HG03439 (cell line): ENCODE measurements around the gene MX2.

Experiments used
- ATAC-seq: cut with Tn5 transposase; IDR thresholded peaks from one replicate; pipeline ENCODE4 v1.9.1; 2021; ENCODE audit warnings: mild to moderate bottlenecking, moderate library complexity; ENCODE audit not compliant: unreplicated experiment

The MX2 gene

GRCh38 chr21:41432562-41433460 is 71.0 kb downstream of the MX2 start:
- ATAC-seq = no peak

GRCh38 chr21:41433566-41433965 is 71.7 kb downstream of the MX2 start:
- no peak for ATAC-seq

GRCh38 chr21:41435706-41436105 is 73.9 kb downstream of the MX2 start:
- ATAC-seq = no peak

DNA sequence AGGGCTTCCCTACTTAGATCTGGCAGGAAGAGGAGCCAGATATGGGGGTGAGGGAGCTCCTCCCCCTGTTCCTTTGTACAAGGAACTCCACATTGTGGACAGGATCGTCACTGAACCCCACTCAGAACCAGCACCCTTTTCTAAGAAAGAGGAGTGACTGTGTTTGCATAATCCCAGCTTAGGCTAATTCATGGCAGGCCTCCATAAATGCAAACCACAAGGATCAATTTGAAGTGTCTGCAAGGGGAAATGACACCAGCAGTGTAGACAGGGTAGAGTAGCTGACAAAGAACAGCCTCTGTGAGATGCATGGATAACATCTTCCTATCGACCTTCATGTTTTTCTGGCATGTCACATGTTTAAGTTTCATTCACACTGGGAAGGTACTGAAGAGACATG is 75.9 kb downstream of the MX2 start:
- ATAC-seq = no peak

GRCh38 chr21:41438425-41439113 is 76.7 kb downstream of the MX2 start:
- ATAC-seq = no peak

DNA sequence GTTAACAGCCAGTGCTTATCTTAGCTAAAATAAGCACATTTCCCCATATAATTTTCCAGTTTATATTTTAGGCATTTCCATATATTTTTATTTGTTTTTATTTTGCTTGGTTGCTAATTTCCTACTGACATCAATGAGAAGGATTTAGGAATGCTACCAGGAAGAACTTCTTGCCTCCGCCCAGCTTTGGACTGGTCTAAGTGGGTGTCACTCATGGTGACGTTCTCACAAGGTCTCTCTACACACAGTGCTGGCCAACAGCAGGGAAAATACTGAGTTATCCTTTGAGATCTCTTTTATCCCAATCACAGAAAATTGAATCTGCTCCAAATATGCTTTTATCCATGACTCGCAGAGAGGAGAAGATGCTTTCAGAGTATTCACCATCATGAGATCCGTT is 77.4 kb downstream of the MX2 start:
- ATAC-seq = no peak

DNA sequence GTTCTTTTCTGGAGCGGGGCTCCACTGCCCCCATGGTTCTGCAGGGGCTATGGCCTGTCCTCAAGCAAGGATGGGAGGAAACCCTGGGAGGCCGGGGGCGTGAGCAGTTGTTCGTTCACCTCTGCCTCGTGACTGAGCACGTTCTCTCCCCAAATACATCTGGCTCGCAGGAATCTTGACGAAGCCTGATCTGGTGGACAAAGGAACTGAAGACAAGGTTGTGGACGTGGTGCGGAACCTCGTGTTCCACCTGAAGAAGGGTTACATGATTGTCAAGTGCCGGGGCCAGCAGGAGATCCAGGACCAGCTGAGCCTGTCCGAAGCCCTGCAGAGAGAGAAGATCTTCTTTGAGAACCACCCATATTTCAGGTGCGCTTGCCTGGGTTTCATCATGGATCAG is 79.7 kb downstream of the MX2 start:
- ATAC-seq = no peak

DNA sequence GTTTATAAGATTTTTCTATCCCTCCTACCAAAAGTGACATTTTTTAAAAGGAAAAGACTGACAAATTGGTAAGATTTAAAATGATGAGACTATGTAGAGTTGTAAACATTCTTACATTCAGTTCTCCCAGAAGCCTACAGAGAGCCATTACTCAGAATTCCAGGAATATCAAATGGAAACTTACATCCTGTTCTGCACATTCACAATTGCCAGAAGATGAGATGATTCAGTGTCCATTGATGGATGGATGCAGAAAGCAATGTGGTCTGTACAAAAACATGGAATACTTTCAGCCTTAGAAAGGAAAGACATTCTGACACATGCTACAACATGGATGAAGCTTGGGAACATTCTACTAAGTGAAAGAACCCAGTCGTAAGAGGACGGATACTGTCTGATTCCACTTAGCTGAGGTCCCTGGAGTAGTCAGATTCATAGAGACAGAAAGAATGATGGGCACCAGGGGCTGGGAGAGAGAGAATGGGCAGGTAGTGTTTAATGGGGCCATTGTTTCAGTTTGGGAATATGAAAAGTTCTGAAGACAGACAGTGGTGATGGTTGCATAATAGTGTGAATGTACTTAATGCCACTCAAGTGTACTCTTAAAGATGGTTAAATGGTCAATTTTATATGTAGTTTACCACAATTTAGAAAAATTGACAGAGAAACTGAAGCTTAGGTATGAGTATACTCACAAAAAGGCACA is 80.8 kb downstream of the MX2 start:
- ATAC-seq = no peak

- no peak for ATAC-seq
Observed at GRCh38 chr21:41443562-41443961, 81.7 kb downstream of the MX2 start.

DNA sequence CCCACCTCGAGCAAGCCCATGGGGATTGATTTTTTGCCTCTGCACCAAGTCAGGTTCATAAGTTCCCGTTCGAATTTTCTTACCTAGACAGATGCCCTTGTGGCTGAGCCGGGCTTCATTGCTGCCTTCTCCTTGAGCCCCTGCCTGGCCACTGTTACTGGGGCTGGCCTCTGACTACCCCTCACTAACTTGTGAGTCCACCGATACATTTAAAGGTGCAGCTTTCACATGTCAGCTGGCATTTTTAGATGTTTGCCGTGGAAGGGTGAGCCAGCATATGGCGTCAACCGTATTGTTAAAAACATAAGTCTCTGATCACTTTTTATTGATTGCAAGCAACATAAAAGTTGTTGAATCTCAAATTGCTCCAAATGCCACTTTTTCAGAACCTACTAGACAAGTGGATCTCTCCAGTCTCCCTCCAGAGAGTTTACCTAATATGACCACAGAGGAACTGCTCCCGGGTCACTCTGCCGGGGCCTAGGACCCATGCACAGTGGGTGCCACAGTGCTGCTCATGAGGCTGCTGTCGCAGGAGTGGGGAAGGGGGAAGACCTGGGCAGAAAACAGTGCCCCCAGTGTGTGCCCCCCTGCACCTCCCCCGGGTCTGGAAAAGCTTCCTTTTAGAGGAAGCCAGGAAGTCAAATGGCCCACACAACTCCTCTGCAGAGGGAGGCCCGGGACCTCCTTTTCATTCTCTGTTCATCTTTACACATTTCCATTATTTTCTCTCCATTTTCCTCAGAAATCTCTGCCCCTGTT is 83.1 kb downstream of the MX2 start:
- no peak for ATAC-seq

DNA sequence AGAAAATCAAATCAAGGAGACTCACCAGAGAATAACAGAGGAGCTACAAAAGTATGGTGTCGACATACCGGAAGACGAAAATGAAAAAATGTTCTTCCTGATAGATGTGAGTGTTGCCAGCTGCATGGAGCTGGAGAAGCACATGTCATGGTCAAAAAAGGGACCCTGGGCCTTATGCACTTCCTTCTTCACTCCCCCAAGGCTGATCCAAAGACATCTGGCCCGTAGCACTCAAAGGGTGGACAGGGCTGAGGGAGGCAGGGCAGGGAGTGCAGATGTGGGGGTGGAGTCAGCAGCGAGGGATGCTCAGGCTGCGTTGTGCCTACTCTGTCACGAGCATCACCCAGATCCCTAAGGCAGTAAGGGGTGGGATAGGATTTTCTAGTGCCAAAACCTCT is 83.6 kb downstream of the MX2 start:
- ATAC-seq = no peak

DNA sequence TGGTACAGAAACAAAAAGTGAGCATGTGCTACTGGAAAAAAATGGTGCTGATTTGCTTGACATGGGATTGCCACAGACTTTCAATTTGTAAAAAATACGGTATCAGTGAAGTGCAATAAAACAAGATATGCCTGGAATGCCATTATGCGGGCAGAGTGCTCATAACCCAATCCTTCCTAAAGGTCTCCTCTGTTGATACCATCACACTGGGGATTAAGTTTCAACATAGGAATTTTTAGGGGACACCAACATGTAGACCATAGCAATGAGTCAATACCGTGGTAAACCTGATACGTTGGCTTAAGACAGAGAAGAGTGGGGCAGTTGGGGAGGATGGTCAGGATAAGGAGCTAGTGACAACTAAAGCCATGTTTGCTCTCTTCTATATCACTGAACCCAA is 84.8 kb downstream of the MX2 start:
- no peak for ATAC-seq

DNA sequence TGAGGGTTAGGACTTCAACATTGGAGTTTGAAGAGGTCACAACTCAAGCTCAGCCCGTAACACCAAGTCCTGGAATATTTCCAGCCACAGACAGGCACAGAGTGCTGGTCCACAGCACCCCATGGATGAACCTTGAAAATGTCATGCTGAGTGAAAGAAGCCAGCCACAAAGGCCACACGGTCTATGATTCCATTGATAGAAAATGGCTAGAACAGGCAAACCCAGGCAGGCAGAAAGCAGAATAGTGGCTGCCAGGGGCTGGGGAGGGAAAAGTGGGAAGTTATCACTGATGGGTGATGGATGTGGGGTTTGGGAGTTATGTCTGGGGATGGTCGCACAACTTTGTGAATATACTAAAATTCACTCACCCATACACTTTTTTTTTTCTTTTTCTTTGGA is 85.5 kb downstream of the MX2 start:
- no peak for ATAC-seq

DNA sequence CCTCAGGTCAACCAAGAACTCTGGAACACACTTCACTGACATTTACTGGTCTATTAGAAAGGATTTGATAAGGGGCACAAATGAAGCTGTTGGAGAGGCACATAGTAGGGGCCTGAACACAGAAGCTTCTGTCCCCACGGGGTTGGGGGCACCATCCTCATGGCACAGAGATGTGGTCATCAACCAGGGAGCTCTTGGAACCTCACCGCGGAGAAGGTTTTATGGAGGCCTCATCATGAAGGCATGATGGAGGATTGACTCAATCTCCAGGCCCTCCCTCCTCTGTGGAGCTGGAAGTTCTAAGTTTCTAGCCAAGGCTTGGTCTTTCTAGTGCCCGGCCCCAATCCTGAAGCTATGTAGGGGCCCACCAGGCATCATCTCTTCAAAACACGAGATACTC is 87.8 kb downstream of the MX2 start:
- no peak for ATAC-seq

DNA sequence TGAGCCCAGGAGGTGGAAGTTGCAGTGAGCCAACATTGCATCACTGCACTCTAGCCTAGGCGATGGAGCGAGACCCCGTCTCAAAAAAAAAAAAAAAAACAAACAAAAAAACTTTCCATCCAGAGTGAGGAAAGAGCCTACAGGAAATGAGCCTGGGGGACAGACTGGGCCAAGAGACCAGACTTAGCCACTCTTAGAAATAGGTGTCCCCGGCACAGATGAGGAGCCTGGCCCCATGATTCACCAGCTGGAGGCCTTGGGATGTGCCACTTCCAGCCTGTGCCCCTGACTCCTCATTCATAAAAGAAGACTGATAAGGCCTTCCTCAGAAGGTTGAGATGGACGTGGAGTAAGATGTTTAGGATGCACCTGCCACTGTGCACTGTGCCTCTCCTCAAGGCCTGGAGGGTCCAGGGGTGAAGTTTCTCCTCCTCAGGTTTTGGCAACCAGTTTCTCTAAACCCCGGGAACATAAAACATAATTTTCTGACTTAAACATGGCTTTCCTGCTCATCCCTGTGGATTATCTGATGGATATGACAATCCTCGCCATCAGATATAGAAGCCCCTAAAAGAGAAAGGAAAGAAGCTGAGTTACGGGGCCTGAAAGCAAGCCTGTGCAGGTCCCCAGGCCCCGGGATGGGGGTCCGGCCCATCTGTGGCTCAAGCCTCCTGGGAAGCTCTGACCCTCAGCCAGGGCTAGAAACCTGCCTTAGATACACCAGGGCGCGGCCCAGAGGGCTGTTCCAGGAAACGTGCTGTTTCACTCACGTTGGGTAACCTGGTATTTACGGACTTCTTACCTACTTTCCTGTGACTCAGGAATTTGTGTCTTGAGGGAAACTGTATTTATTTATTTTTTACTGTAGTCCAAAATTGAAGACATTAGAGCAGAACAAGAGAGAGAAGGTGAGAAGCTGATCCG is 90.2 kb downstream of the MX2 start:
- ATAC-seq = no peak

DNA sequence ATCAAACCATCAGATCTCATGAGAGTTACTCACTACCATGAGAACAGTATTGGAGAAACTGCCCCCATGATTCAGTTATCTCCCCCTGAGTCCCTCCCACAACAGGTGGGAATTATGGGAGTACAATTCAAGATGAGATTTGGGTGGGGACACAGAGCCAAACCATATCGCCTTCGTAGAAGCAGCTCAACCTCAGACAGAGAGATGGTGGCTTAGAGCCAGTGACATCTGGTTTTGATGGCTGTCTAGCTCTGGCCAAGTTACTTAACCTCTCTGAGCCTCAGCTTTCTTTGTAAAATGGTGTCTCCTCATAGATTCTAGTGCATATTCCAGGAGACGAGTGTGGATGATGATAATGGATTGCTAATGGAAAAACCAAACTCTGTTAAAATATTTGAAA is 91.4 kb downstream of the MX2 start:
- no peak for ATAC-seq

GRCh38 chr21:41453761-41454160 is 91.9 kb downstream of the MX2 start:
- ATAC-seq = no peak

DNA sequence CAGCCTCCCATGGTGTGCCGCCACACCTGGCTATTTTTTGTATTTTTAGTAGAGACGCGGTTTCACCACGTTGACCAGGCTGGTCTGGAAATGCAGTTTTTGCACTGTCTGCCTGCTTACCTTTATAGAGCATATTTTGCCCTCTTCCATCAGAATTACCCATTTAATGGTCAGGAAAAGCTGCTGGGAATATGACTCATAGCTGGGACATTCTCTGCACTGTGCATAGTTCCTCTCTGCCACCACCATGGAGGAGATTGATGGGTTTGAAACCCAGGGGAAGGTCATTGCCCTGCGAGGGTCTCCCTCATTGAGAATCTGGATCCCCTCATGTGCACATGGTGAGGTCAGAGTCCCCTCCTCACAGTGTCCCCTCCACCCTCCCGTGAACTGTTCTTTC is 96.3 kb downstream of the MX2 start:
- ATAC-seq = no peak

DNA sequence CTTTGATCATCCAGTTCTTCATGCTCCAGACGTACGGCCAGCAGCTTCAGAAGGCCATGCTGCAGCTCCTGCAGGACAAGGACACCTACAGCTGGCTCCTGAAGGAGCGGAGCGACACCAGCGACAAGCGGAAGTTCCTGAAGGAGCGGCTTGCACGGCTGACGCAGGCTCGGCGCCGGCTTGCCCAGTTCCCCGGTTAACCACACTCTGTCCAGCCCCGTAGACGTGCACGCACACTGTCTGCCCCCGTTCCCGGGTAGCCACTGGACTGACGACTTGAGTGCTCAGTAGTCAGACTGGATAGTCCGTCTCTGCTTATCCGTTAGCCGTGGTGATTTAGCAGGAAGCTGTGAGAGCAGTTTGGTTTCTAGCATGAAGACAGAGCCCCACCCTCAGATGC is 96.7 kb downstream of the MX2 start:
- ATAC-seq = no peak
